GM12878 (cell line): ENCODE data around the gene NRXN3.

ENCODE experiments used
- BCL3 ChIP-seq: IDR thresholded peaks from 2 replicates; pipeline ENCODE4 v1.6.1; 2011; ENCODE audit warnings: borderline replicate concordance, low read depth, mild to moderate bottlenecking, moderate library complexity, low read length; ENCODE audit not compliant: insufficient read depth, poor library complexity, severe bottlenecking
- CTCF ChIP-seq, 3 experiments: IDR thresholded peaks in 2 of 3; conservative IDR thresholded peaks in 1 of 3; 2 replicates each; pipeline ENCODE4 v1.5.1; 2011; ENCODE audit warnings: low read depth in 3 of 3, low read length in 3 of 3, mild to moderate bottlenecking in 3 of 3, control low read depth in 2 of 3, moderate library complexity in 2 of 3, inconsistent platforms in 1 of 3, mixed read lengths in 1 of 3; ENCODE audit not compliant: control insufficient read depth in 2 of 3, insufficient read depth in 1 of 3; ENCODE audit errors: extremely low read depth in 1 of 3
- EED ChIP-seq: sonication (generic); IDR thresholded peaks from 2 replicates; pipeline ENCODE4 v1.6.1; 2016; ENCODE audit warnings: antibody characterized with exemption, low read depth
- IRF5 ChIP-seq: fragments of 450-650 bp; IDR thresholded peaks from 2 replicates; pipeline ENCODE4 v1.6.1; 2017; ENCODE audit warnings: borderline replicate concordance
- LARP7 ChIP-seq: fragments of 450-650 bp; IDR thresholded peaks from 2 replicates; pipeline ENCODE4 v1.6.1; 2017; ENCODE audit warnings: mild to moderate bottlenecking
- POLR2AphosphoS5 ChIP-seq: IDR thresholded peaks from 2 replicates; pipeline ENCODE4 v1.6.1; 2011; ENCODE audit warnings: mild to moderate bottlenecking, low read length, inconsistent platforms
- RB1 ChIP-seq: fragments of 450-650 bp; formaldehyde crosslinking; IDR thresholded peaks from 2 replicates; pipeline ENCODE4 v1.6.1; 2017; ENCODE audit warnings: mild to moderate bottlenecking, borderline replicate concordance
- ZNF384 ChIP-seq: IDR thresholded peaks from 2 replicates; pipeline ENCODE4 v1.6.1; 2012; ENCODE audit warnings: low read depth, mild to moderate bottlenecking, low read length, improper control_type of control experiment, borderline replicate concordance

GRCh38 chr14:79627058-79627457 is 1456.9 kb downstream of the NRXN3 start:
- TF ChIP-seq BCL3: no peak
- no peak for TF ChIP-seq RB1
- TF ChIP-seq LARP7: no peak
- no peak for TF ChIP-seq ZNF384
- no peak for TF ChIP-seq CTCF (IDR thresholded peaks at IDR 0.05 in 2 of 3, conservative IDR thresholded peaks at IDR 0.05 in 1 of 3; ENCODE audit: control insufficient read depth in 2 of 3, extremely low read depth in 1 of 3, insufficient read depth in 1 of 3, low read depth in 3 of 3, low read length in 3 of 3)
- TF ChIP-seq EED: no peak
- no peak for TF ChIP-seq IRF5
- no peak for TF ChIP-seq POLR2AphosphoS5
